Mesenchymal stem cell (in vitro differentiated cells and primary cell): Measurements from ENCODE around the gene ACSM2B.
"Not testable (repeated sequence)": the region's sequence is repeated elsewhere in the genome, so short reads cannot be mapped to it uniquely, and the experiment has no call there.

Experiments used
- DNase-seq: peaks from one replicate; pipeline ENCODE4 v3.0.0-alpha.2; 2013
- H2AFZ ChIP-seq: one replicate; pipeline ENCODE4 v1.6.1; 2013; ENCODE audit warnings: low read depth, mild to moderate bottlenecking, control low read depth, inconsistent platforms, low read length, moderate library complexity
- H2AK5ac ChIP-seq: 2 replicates; pipeline ENCODE4 v1.6.1; 2013; ENCODE audit warnings: low read length, moderate library complexity, mild to moderate bottlenecking, inconsistent platforms; ENCODE audit not compliant: severe bottlenecking
- H2BK120ac ChIP-seq: one replicate; pipeline ENCODE4 v1.6.1; 2013; ENCODE audit warnings: low read depth, mild to moderate bottlenecking, inconsistent platforms, low read length, moderate library complexity
- H2BK12ac ChIP-seq, 2 experiments: one replicate each; pipeline ENCODE4 v1.6.1; 2013; ENCODE audit warnings: inconsistent platforms in 2 of 2, low read length in 2 of 2, mild to moderate bottlenecking in 2 of 2, moderate library complexity in 2 of 2, control low read depth in 1 of 2
- H2BK15ac ChIP-seq: one replicate; pipeline ENCODE4 v1.6.1; 2013; ENCODE audit warnings: mild to moderate bottlenecking, low read depth, inconsistent platforms; ENCODE audit not compliant: poor library complexity, severe bottlenecking
- H2BK5ac ChIP-seq: 2 replicates; pipeline ENCODE4 v1.6.1; 2013; ENCODE audit warnings: low read depth, mild to moderate bottlenecking, low read length, control low read depth, inconsistent platforms; ENCODE audit not compliant: poor library complexity, severe bottlenecking
- H3K14ac ChIP-seq, 2 experiments: one replicate each; pipeline ENCODE4 v1.6.1; 2013; ENCODE audit warnings: inconsistent platforms in 2 of 2, low read length in 2 of 2, control low read depth in 1 of 2, mild to moderate bottlenecking in 1 of 2, moderate library complexity in 1 of 2
- H3K18ac ChIP-seq, 2 experiments: one replicate each; pipeline ENCODE4 v1.6.1; 2013; ENCODE audit warnings: inconsistent platforms in 2 of 2, low read length in 2 of 2, control low read depth in 1 of 2, low read depth in 1 of 2, mild to moderate bottlenecking in 1 of 2
- H3K23ac ChIP-seq, 2 experiments: one replicate each; pipeline ENCODE4 v1.6.1; 2013; ENCODE audit warnings: inconsistent platforms in 2 of 2, low read length in 2 of 2, mild to moderate bottlenecking in 2 of 2, moderate library complexity in 2 of 2, control low read depth in 1 of 2
- H3K27ac ChIP-seq: 2 replicates; pipeline ENCODE4 v1.5.1; 2013; ENCODE audit warnings: mild to moderate bottlenecking, moderate library complexity, low read length, control low read depth, inconsistent platforms; ENCODE audit not compliant: poor library complexity, severe bottlenecking
- H3K27me3 ChIP-seq, 2 experiments: 2 replicates each; pipeline versions ENCODE4 v1.6.1 to v1.7.0; 2013; ENCODE audit warnings: low read length in 2 of 2, mild to moderate bottlenecking in 2 of 2, moderate library complexity in 2 of 2, control low read depth in 1 of 2, inconsistent platforms in 1 of 2; ENCODE audit not compliant: control insufficient read depth in 1 of 2, insufficient read depth in 1 of 2
- H3K36me3 ChIP-seq, 2 experiments: 2 replicates each; pipeline versions ENCODE4 v1.6.1 to v1.7.0; 2013; ENCODE audit warnings: low read length in 2 of 2, control low read depth in 1 of 2, inconsistent platforms in 1 of 2, low read depth in 1 of 2, mild to moderate bottlenecking in 1 of 2; ENCODE audit not compliant: insufficient read depth in 2 of 2, control insufficient read depth in 1 of 2
- H3K4ac ChIP-seq, 2 experiments: one replicate each; pipeline ENCODE4 v1.6.1; 2013; ENCODE audit warnings: inconsistent platforms in 2 of 2, low read length in 2 of 2, mild to moderate bottlenecking in 2 of 2, moderate library complexity in 2 of 2, control low read depth in 1 of 2, low read depth in 1 of 2
- H3K4me1 ChIP-seq: 2 replicates; pipeline ENCODE4 v1.6.1; 2013; ENCODE audit warnings: low read depth, low read length, control low read depth; ENCODE audit not compliant: control insufficient read depth, insufficient read depth
- H3K4me2 ChIP-seq: 2 replicates; pipeline ENCODE4 v1.6.1; 2013; ENCODE audit warnings: low read length, mild to moderate bottlenecking, inconsistent platforms; ENCODE audit not compliant: poor library complexity, severe bottlenecking
- H3K4me3 ChIP-seq, 2 experiments: 2 replicates each; pipeline versions ENCODE4 v1.5.1 to v1.7.0; 2013; ENCODE audit warnings: low read length in 2 of 2, mild to moderate bottlenecking in 2 of 2, control low read depth in 1 of 2, low read depth in 1 of 2; ENCODE audit not compliant: insufficient read depth in 1 of 2
- H3K79me1 ChIP-seq: replicated peaks from 2 replicates; pipeline ENCODE4 v1.6.1; 2013; ENCODE audit warnings: mild to moderate bottlenecking, control low read depth, low read length, inconsistent platforms; ENCODE audit not compliant: poor library complexity, severe bottlenecking
- H3K9ac ChIP-seq: 2 replicates; pipeline ENCODE4 v1.7.0; 2013; ENCODE audit warnings: mild to moderate bottlenecking, low read length, moderate library complexity
- H3K9me3 ChIP-seq: 2 replicates; pipeline ENCODE4 v1.7.0; 2013; ENCODE audit warnings: mild to moderate bottlenecking, low read length; ENCODE audit not compliant: control insufficient read depth
- H4K8ac ChIP-seq: one replicate; pipeline ENCODE4 v1.6.1; 2013; ENCODE audit warnings: inconsistent platforms, mild to moderate bottlenecking, low read length, moderate library complexity
- H4K91ac ChIP-seq: one replicate; pipeline ENCODE4 v1.6.1; 2013; ENCODE audit warnings: mild to moderate bottlenecking, low read length, inconsistent platforms
- WGBS: methylation state at CpG from one replicate; pipeline ENCODE4 v1.1.7; 2013; ENCODE audit warnings: mixed read lengths; 5-methylcytosine and 5-hydroxymethylcytosine counted together

The ACSM2B gene

DNA sequence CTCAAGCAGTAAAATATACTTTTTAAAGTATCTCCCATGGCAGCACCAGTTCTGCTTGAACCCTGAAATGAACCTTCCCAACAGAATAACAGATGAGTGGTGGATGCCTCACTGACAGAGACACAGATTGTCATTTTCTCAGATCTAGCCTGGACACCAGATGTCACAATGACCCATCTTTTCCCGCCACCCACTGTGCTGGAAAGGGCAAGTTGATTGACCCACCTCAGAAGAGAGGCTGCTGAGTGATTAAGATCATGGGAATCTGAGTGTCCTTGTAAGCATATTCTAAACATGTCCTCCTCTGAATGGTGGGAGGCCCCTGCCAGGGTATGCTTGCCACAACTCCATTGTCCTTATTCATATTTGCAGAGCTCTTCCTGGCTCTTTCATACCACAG is 29.2 kb downstream of the ACSM2B start:
- H3K4me2 ChIP-seq, H3K4me3 ChIP-seq, H2BK15ac ChIP-seq, H2AK5ac ChIP-seq, H3K4me1 ChIP-seq, H3K36me3 ChIP-seq, H2BK12ac ChIP-seq, H4K91ac ChIP-seq, H2BK120ac ChIP-seq, H2AFZ ChIP-seq, H3K27me3 ChIP-seq, H3K9me3 ChIP-seq, H3K14ac ChIP-seq, DNase-seq, H3K4ac ChIP-seq, H4K8ac ChIP-seq, H3K27ac ChIP-seq, H3K23ac ChIP-seq, H2BK5ac ChIP-seq, H3K18ac ChIP-seq, H3K79me1 ChIP-seq, H3K9ac ChIP-seq: not testable (repeated sequence)
- WGBS: no CpG with 5 or more reads among the region's 1 CpG

DNA sequence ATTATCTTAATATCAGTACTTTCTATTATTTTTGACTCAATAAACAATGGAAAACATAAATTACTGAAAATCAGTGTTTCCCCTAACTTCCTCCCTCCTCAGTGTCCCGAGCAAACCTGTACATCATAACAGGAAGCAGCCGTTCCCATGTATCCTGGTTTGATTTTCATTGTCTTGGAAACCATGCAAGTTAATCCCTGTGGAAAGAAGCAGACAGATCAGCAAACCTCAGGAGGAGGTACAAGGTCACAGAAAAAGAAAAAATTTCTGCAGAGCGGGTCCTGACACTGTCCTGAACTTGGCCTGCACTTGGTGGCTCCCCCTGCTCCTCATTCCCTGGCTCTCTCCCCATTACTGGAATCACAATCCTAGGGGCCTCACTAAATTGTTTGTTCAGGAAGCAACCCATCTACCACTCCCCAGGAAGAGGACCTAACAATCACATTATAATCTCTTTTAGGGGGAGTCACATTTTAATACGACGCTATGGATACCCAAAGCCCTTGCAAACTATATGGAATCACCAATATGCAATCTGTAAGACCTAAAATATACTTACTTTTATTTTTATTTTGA is 29.8 kb downstream of the ACSM2B start:
- not testable (repeated sequence) for H4K91ac ChIP-seq, H3K18ac ChIP-seq, H3K79me1 ChIP-seq

DNA sequence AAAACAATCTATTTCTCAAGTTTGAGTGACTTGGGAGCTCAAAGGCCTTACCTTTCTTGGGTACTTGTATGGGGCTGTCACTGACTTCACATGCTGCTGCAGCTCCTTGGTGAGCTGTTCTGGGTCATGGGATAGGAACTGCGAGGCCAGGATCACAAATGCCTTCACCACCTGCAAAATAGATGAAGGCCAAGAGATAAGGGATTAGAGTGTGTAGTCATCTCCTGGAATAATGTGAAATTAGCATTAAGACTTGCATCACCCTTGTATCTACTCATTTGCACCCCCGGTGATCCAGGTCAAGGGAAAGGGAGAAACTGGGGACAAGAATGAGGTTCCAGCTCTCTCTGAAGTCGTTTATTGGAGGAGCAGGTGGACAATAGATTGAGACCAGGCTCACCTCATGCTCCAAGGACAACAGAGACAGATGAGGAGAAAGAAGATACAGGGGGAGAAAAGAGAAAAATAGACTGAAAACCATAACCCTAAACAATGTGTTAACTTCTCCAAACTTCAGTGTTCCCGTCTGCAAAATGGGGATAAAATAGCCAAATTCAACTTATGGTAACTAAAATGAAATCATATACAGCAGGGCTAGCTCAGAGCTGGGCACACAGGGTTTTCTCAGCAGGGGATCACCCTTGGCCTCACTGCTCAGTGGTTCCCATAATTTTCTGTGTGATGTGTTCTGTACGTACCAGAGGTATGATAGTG is 35.4 kb downstream of the ACSM2B start:
- H3K4ac ChIP-seq: not testable (repeated sequence)

More for the DNA sequence above, 29.8 kb downstream of the ACSM2B start:
- H3K27me3 ChIP-seq, H3K9ac ChIP-seq, H3K9me3 ChIP-seq, DNase-seq, H4K8ac ChIP-seq, H3K4me1 ChIP-seq, H3K14ac ChIP-seq, H3K23ac ChIP-seq, H3K4me3 ChIP-seq, H3K4me2 ChIP-seq, H3K4ac ChIP-seq, H2AK5ac ChIP-seq, H2AFZ ChIP-seq, H2BK5ac ChIP-seq, H3K27ac ChIP-seq, H3K36me3 ChIP-seq, H2BK15ac ChIP-seq, H2BK120ac ChIP-seq, H2BK12ac ChIP-seq: not testable (repeated sequence)
- WGBS: no CpG with 5 or more reads among the region's 5 CpGs

DNA sequence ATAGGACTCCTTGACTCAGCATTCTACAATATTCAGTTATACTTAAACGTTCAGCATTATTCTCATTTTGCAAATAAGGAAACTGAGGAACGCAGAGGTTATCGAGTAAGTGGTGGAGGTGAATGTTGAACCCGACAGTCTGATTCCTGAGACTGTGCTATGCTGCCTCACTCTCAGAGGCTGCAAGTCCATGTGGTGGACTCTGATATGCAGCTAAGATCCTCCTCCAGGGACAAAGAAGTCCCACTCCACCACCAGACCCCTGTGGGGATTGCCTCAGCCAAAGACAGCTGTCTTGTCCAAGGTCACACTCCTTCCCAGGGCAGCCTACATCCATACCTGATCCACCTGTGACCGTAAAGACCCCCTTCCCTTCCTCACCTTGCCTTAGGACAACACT is 37.5 kb downstream of the ACSM2B start:
- H4K91ac ChIP-seq: no peak overlapping the region
- H3K18ac ChIP-seq: no peak overlapping the region
- H3K79me1 ChIP-seq: no peaks in the 10 kb centered on the region
- 44% methylated on average over 4 of the region's 5 CpGs for WGBS
- no peak overlapping the region for H2AK5ac ChIP-seq
- no peak overlapping the region for H2BK120ac ChIP-seq
- H3K4me1 ChIP-seq: no peaks in the 10 kb centered on the region
- H3K4me2 ChIP-seq: no peak overlapping the region
- H3K4me3 ChIP-seq: no peak overlapping the region
- no peak overlapping the region for H3K27ac ChIP-seq
- no peak overlapping the region for H2AFZ ChIP-seq
- no peak overlapping the region for H2BK12ac ChIP-seq
- H3K9ac ChIP-seq: no peak overlapping the region
- DNase-seq: no peak
- no peaks in the 10 kb centered on the region for H3K27me3 ChIP-seq
- H2BK15ac ChIP-seq: no peak overlapping the region
- H3K23ac ChIP-seq: no peak overlapping the region
- no peaks in the 10 kb centered on the region for H3K9me3 ChIP-seq
- H3K14ac ChIP-seq: no peak overlapping the region
- H4K8ac ChIP-seq: no peak overlapping the region
- no peak overlapping the region for H2BK5ac ChIP-seq
- H3K36me3 ChIP-seq: no peaks in the 10 kb centered on the region
- H3K4ac ChIP-seq: no peak overlapping the region

More for the DNA sequence above, 35.4 kb downstream of the ACSM2B start:
- not testable (repeated sequence) for H2AK5ac ChIP-seq, H3K36me3 ChIP-seq, H3K18ac ChIP-seq, H3K4me3 ChIP-seq, H2AFZ ChIP-seq, H3K14ac ChIP-seq, H3K4me1 ChIP-seq, H3K4me2 ChIP-seq, H2BK120ac ChIP-seq, H3K23ac ChIP-seq, H3K27me3 ChIP-seq, H4K8ac ChIP-seq, H3K27ac ChIP-seq, H3K79me1 ChIP-seq, H3K9ac ChIP-seq, H2BK12ac ChIP-seq, H3K9me3 ChIP-seq, DNase-seq, H2BK15ac ChIP-seq, H4K91ac ChIP-seq, H2BK5ac ChIP-seq
- WGBS: 27% methylated on average over 3 of the region's 5 CpGs
